ENCODE data around the gene MTFMT.

- TF ChIP-seq, protein P1, sequence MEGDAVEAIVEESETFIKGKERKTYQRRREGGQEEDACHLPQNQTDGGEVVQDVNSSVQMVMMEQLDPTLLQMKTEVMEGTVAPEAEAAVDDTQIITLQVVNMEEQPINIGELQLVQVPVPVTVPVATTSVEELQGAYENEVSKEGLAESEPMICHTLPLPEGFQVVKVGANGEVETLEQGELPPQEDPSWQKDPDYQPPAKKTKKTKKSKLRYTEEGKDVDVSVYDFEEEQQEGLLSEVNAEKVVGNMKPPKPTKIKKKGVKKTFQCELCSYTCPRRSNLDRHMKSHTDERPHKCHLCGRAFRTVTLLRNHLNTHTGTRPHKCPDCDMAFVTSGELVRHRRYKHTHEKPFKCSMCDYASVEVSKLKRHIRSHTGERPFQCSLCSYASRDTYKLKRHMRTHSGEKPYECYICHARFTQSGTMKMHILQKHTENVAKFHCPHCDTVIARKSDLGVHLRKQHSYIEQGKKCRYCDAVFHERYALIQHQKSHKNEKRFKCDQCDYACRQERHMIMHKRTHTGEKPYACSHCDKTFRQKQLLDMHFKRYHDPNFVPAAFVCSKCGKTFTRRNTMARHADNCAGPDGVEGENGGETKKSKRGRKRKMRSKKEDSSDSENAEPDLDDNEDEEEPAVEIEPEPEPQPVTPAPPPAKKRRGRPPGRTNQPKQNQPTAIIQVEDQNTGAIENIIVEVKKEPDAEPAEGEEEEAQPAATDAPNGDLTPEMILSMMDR (conservative IDR thresholded peaks at IDR 0.05; ENCODE audit: low read depth, low read length), result no peak
- TF ChIP-seq POLR2A (IDR thresholded peaks at IDR 0.05; ENCODE audit: low read depth, low read length) (no peak), ELK1 (IDR thresholded peaks at IDR 0.05; ENCODE audit: borderline replicate concordance, low read depth, low read length) (no peak), RAD21 (IDR thresholded peaks at IDR 0.05; ENCODE audit: low read length) (no peak), MXI1 (IDR thresholded peaks at IDR 0.05; ENCODE audit: borderline replicate concordance, low read depth, low read length) (no peak), CEBPB (IDR thresholded peaks at IDR 0.05; ENCODE audit: low read depth, low read length) (no peak), FOS (IDR thresholded peaks at IDR 0.05; ENCODE audit: low read depth, low read length) (peak; percentile 65; the same call in 1 of the 2 replicates)
Measured at GRCh38 chr15:65050270-65050669, 20.8 kb upstream of the MTFMT start.

Data from IMR-90 (cell line).